Trophoblast cell (in vitro differentiated cells and primary cell): ENCODE measurements around the gene FAM53A.

ENCODE experiments used
- DNase-seq, 2 donors: peaks; one replicate each; pipeline ENCODE4 v3.0.0-alpha.2; 2016
- H2AFZ ChIP-seq: 2 replicates; pipeline ENCODE4 v1.6.1; 2013; ENCODE audit warnings: low read length, moderate library complexity, mild to moderate bottlenecking; ENCODE audit not compliant: insufficient read depth, poor library complexity
- H2AK5ac ChIP-seq: 2 replicates; pipeline ENCODE4 v1.6.1; 2013; ENCODE audit warnings: mild to moderate bottlenecking, low read length
- H2BK120ac ChIP-seq: 2 replicates; pipeline ENCODE4 v1.6.1; 2013; ENCODE audit warnings: low read length, mild to moderate bottlenecking, moderate library complexity; ENCODE audit not compliant: insufficient read depth, poor library complexity
- H2BK12ac ChIP-seq: 2 replicates; pipeline ENCODE4 v1.6.1; 2013; ENCODE audit warnings: mild to moderate bottlenecking, low read length, moderate library complexity
- H2BK5ac ChIP-seq: 2 replicates; pipeline ENCODE4 v1.6.1; 2013; ENCODE audit warnings: low read length, low read depth, moderate library complexity, mild to moderate bottlenecking; ENCODE audit not compliant: poor library complexity
- H3K14ac ChIP-seq: 2 replicates; pipeline ENCODE4 v1.6.1; 2013; ENCODE audit warnings: mild to moderate bottlenecking, low read length
- H3K18ac ChIP-seq: 2 replicates; pipeline ENCODE4 v1.6.1; 2013; ENCODE audit warnings: mild to moderate bottlenecking, low read length
- H3K23ac ChIP-seq: 2 replicates; pipeline ENCODE4 v1.6.1; 2013; ENCODE audit warnings: low read length
- H3K27ac ChIP-seq: 2 replicates; pipeline ENCODE4 v1.5.1; 2013; ENCODE audit warnings: low read depth, mild to moderate bottlenecking, inconsistent platforms, low read length, moderate library complexity
- H3K27me3 ChIP-seq: 2 replicates; pipeline ENCODE4 v1.6.1; 2013; ENCODE audit warnings: inconsistent platforms, mild to moderate bottlenecking, low read length, moderate library complexity; ENCODE audit not compliant: insufficient read depth
- H3K36me3 ChIP-seq, 2 experiments: 1 replicate in 1 of 2; 2 replicates in 1 of 2; pipeline ENCODE4 v1.6.1; 2013; ENCODE audit warnings: low read length in 2 of 2, mild to moderate bottlenecking in 2 of 2, moderate library complexity in 1 of 2; ENCODE audit not compliant: insufficient read depth in 2 of 2, control insufficient read depth in 1 of 2
- H3K4ac ChIP-seq: 2 replicates; pipeline ENCODE4 v1.6.1; 2013; ENCODE audit warnings: low read depth, mild to moderate bottlenecking, low read length, moderate library complexity
- H3K4me1 ChIP-seq, 2 experiments: 1 replicate in 1 of 2; 2 replicates in 1 of 2; pipeline ENCODE4 v1.6.1; 2013; ENCODE audit warnings: low read length in 2 of 2, mild to moderate bottlenecking in 2 of 2, moderate library complexity in 1 of 2; ENCODE audit not compliant: insufficient read depth in 2 of 2, control insufficient read depth in 1 of 2
- H3K4me2 ChIP-seq: 2 replicates; pipeline ENCODE4 v1.6.1; 2013; ENCODE audit warnings: inconsistent platforms, mild to moderate bottlenecking, low read length, moderate library complexity
- H3K4me3 ChIP-seq: 2 replicates; pipeline ENCODE4 v1.5.1; 2013; ENCODE audit warnings: mild to moderate bottlenecking, low read depth, low read length, inconsistent platforms
- H3K79me1 ChIP-seq: one replicate; pipeline ENCODE4 v1.6.1; 2013; ENCODE audit warnings: low read length
- H3K79me2 ChIP-seq: 2 replicates; pipeline ENCODE4 v1.6.1; 2013; ENCODE audit warnings: low read length, mild to moderate bottlenecking; ENCODE audit not compliant: control insufficient read depth, insufficient read depth, poor library complexity
- H3K9ac ChIP-seq: 2 replicates; pipeline ENCODE4 v1.6.1; 2013; ENCODE audit warnings: mild to moderate bottlenecking, low read length
- H3K9me3 ChIP-seq: 2 replicates; pipeline ENCODE4 v1.6.1; 2013; ENCODE audit warnings: low read depth, mild to moderate bottlenecking, control low read depth, inconsistent platforms, low read length; ENCODE audit not compliant: insufficient read depth
- H4K12ac ChIP-seq: 2 replicates; pipeline ENCODE4 v1.6.1; 2013; ENCODE audit warnings: low read depth, mild to moderate bottlenecking, low read length, moderate library complexity
- H4K8ac ChIP-seq: 2 replicates; pipeline ENCODE4 v1.6.1; 2013; ENCODE audit warnings: low read depth, mild to moderate bottlenecking, low read length, moderate library complexity
- H4K91ac ChIP-seq: one replicate; pipeline ENCODE4 v1.6.1; 2013; ENCODE audit warnings: low read depth, mild to moderate bottlenecking, low read length, moderate library complexity
- WGBS: extraction: QIAGEN DNeasy Blood & Tissue Kit; methylation state at CpG from one replicate; pipeline ENCODE4 v1.1.7; 2013; ENCODE audit warnings: missing lambda C conversion rate; ENCODE audit not compliant: insufficient read length, insufficient coverage; ENCODE audit errors: extremely low coverage; 5-methylcytosine and 5-hydroxymethylcytosine counted together

Gene FAM53A

GRCh38 chr4:1624519-1624910 lies 59.6 kb downstream of the FAM53A start:
- no peak overlapping the region for H4K91ac ChIP-seq
- H2BK120ac ChIP-seq, result no peak overlapping the region
- no peak overlapping the region for H3K18ac ChIP-seq
- H3K36me3 ChIP-seq, result no peaks in the 10 kb centered on the region
- no peak overlapping the region for H3K4me2 ChIP-seq
- no peak overlapping the region for H2AFZ ChIP-seq
- H3K4me3 ChIP-seq, result no peak overlapping the region
- WGBS, result no CpG with 5 or more reads among the region's 12 CpGs
- H2BK5ac ChIP-seq, result no peak overlapping the region
- peaks cover 36% of the 10 kb centered on the region for H3K9me3 ChIP-seq
- no peaks in the 10 kb centered on the region for H3K79me1 ChIP-seq
- no peaks in the 10 kb centered on the region for H3K79me2 ChIP-seq
- H2AK5ac ChIP-seq, result no peak overlapping the region
- no peak overlapping the region for H4K8ac ChIP-seq
- H2BK12ac ChIP-seq, result no peak overlapping the region
- DNase-seq, result no peak
- H3K27me3 ChIP-seq, result no peaks in the 10 kb centered on the region
- H3K4me1 ChIP-seq, result no peaks in the 10 kb centered on the region
- no peak overlapping the region for H3K23ac ChIP-seq
- no peak overlapping the region for H3K9ac ChIP-seq
- H3K14ac ChIP-seq, result no peak overlapping the region
- no peak overlapping the region for H4K12ac ChIP-seq
- no peak overlapping the region for H3K27ac ChIP-seq
- H3K4ac ChIP-seq, result no peak overlapping the region

GRCh38 chr4:1623821-1624518 lies 60.1 kb downstream of the FAM53A start:
- Histone ChIP-seq H4K12ac (no peak overlapping the region), H3K79me1 (no peaks in the 10 kb centered on the region), H3K36me3 (no peaks in the 10 kb centered on the region), H2BK120ac (no peak overlapping the region), H4K91ac (no peak overlapping the region), H3K9me3 (peaks cover 39% of the 10 kb centered on the region), H3K4ac (no peak overlapping the region), H2AFZ (no peak overlapping the region), H3K14ac (no peak overlapping the region), H3K4me2 (no peak overlapping the region), H2BK5ac (no peak overlapping the region), H3K27ac (no peak overlapping the region), H3K4me3 (no peak overlapping the region), H3K23ac (no peak overlapping the region), H2AK5ac (no peak overlapping the region), H2BK12ac (no peak overlapping the region), H3K18ac (no peak overlapping the region), H3K4me1 (no peaks in the 10 kb centered on the region), H3K27me3 (no peaks in the 10 kb centered on the region), H4K8ac (no peak overlapping the region), H3K79me2 (no peaks in the 10 kb centered on the region), H3K9ac (no peak overlapping the region)
- whole genome bisulfite sequencing, result no CpG with 5 or more reads among the region's 21 CpGs
- DNase-seq, result no peak

DNA sequence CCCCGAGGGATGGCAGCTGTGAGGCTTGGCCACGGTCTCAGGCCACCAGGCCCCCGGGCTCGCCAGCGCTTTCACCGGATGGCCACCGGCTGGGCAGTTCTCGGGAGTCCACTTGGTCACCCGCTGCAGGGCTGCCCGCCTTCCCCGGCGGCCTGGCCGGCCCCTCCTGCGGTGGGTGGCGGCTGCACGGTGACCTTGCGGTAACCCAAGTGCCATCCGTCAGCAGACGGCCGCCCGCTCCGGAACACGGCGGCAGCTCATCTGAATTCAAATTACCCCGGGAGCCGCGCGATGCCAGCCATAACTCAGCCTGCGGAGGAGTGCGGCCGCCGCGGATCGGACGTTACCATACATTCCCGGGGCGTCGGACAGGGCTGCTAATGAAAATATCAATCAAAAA lies 60.7 kb downstream of the FAM53A start:
- no peak overlapping the region for H2BK12ac ChIP-seq
- no peak overlapping the region for H3K14ac ChIP-seq
- no peak overlapping the region for H3K23ac ChIP-seq
- no peaks in the 10 kb centered on the region for H3K79me2 ChIP-seq
- H4K91ac ChIP-seq, result no peak overlapping the region
- H3K27ac ChIP-seq, result no peak overlapping the region
- no peak overlapping the region for H2BK5ac ChIP-seq
- H3K79me1 ChIP-seq, result no peaks in the 10 kb centered on the region
- H2AK5ac ChIP-seq, result no peak overlapping the region
- H3K4ac ChIP-seq, result no peak overlapping the region
- no peak overlapping the region for H4K8ac ChIP-seq
- H3K4me3 ChIP-seq, result no peak overlapping the region
- no peaks in the 10 kb centered on the region for H3K36me3 ChIP-seq
- H3K27me3 ChIP-seq, result no peaks in the 10 kb centered on the region
- DNase-seq, result no peak
- no peak overlapping the region for H2BK120ac ChIP-seq
- H3K9me3 ChIP-seq, result peaks cover 41% of the 10 kb centered on the region
- no peaks in the 10 kb centered on the region for H3K4me1 ChIP-seq
- no peak overlapping the region for H4K12ac ChIP-seq
- no peak overlapping the region for H3K9ac ChIP-seq
- H2AFZ ChIP-seq, result no peak overlapping the region
- WGBS, result no CpG with 5 or more reads among the region's 38 CpGs
- no peak overlapping the region for H3K18ac ChIP-seq
- no peak overlapping the region for H3K4me2 ChIP-seq

DNA sequence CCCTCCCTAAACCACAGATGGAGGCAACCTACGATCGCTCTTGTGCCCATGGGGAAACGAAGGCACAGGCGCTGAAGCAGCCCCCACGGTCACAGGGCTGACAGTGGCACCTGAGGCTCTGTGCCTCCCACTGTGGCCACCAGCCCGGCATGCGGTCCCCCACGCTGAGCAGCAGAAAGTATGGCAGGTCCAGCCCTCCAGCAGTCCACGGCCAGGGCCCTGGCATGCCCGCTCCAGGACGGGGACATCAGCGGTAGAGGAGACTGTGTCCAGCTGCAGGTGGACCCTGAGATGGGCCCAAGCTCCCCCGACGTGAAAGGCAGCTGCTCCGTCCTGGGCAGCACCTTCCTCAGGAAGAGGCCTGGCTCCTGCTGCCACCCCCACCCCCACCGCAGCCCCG lies 61.2 kb downstream of the FAM53A start:
- Histone ChIP-seq H3K4me1 (no peaks in the 10 kb centered on the region), H3K4me2 (no peak overlapping the region), H4K8ac (no peak overlapping the region), H2AK5ac (no peak overlapping the region), H2BK5ac (no peak overlapping the region), H2BK120ac (no peak overlapping the region), H2AFZ (no peak overlapping the region), H4K91ac (no peak overlapping the region), H3K9me3 (peaks cover 44% of the 10 kb centered on the region), H4K12ac (no peak overlapping the region), H3K4me3 (no peak overlapping the region), H3K18ac (no peak overlapping the region), H3K36me3 (no peaks in the 10 kb centered on the region), H3K4ac (no peak overlapping the region), H3K23ac (no peak overlapping the region), H3K79me2 (no peaks in the 10 kb centered on the region), H3K79me1 (no peaks in the 10 kb centered on the region), H3K14ac (no peak overlapping the region), H2BK12ac (no peak overlapping the region), H3K27ac (no peak overlapping the region), H3K27me3 (no peaks in the 10 kb centered on the region), H3K9ac (no peak overlapping the region)
- WGBS, result no CpG with 5 or more reads among the region's 17 CpGs
- DNase-seq, result no peak
